SKM-1 (cell line): ENCODE results near the gene UGT1A3.
"Not testable (repeated sequence)": the region's sequence is repeated elsewhere in the genome, so short reads cannot be mapped to it uniquely, and the experiment has no call there.

Experiments
- DNase-seq: peaks from one replicate; lab custom pipeline; 2025; ENCODE audit not compliant: unreplicated experiment; lab: John Stamatoyannopoulos, UW

UGT1A3 gene

GRCh38 chr2:233728723-233729301 is at the start of gene UGT1A3:
Gene UGT1A3, plus strand, starts transcription at chr2:233729042. Its CDS starts 85 bp downstream, at chr2:233729127.
- DNase-seq, result no peak

GRCh38 chr2:233679196-233679595 is 49.6 kb upstream of the UGT1A3 start:
- no peak for DNase-seq

- DNase-seq, result no peak
These were observed 48.3 kb upstream of the UGT1A3 start for GRCh38 chr2:233680361-233681045.

DNA sequence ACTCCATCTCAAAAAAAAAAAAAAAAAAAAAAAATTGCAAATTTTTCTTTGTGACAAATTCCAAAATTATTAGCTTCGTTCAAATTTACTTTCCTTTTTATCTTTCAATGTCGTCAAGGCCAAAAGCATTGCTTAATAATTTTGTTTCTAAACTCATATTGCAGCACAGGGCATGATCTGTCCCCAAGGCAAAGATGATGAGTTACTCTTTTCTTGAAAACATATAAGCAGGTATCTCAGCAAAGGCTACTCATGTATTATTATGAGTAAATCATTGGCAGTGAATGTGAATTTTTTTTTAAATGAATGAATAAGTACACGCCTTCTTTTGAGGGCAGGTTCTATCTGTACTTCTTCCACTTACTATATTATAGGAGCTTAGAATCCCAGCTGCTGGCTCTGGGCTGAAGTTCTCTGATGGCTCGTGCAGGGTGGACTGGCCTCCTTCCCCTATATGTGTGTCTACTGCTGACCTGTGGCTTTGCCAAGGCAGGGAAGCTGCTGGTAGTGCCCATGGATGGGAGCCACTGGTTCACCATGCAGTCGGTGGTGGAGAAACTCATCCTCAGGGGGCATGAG is 47.2 kb upstream of the UGT1A3 start, which contains the start of gene UGT1A7:
Gene UGT1A7, plus strand, starts transcription at position 381 of the 579 bp plus-strand sequence. Its CDS starts 37 bp downstream, at position 418.
- DNase-seq, result no peak

DNA sequence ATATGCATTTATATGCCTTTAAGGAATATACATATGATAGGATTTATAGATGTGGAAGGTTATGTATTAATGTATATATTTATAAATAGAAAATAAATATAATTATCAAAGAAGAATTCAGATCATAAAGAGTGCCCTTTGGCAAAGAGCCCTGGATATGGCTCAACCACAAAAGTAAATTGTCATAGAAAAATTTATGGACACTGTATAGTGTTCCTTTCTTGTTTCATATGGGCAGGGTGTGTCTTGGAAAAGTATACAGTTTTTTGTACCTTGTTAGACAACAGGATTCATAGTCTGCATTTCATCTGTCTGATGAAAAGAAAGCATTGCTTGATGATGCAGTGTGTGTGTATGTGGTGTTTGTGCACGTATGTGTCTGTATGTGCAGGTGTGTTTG is 44.2 kb upstream of the UGT1A3 start:
- no peak for DNase-seq

GRCh38 chr2:233686928-233687327 is 41.9 kb upstream of the UGT1A3 start:
- no peak for DNase-seq

DNA sequence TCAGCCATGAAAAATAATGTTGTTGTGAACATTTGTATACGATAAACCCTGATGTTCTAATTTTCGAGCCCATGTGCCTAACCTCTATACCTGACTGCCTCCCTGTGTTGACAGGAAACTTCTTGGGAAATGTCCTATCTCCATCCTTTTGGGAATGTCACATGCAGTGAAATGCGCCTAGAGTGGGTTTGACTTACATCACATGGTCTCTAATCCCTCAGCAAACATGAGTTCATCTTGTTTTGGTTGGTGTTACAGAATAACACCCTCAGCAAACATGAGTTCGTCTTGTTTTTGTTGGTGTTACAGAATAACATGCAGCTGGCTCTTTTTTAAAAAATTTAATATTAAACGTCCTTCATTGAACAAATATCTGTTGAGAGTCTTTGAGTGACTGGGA is 40.5 kb upstream of the UGT1A3 start:
- no peak for DNase-seq

GRCh38 chr2:233689031-233689430 is 39.8 kb upstream of the UGT1A3 start:
- no peak for DNase-seq

DNA sequence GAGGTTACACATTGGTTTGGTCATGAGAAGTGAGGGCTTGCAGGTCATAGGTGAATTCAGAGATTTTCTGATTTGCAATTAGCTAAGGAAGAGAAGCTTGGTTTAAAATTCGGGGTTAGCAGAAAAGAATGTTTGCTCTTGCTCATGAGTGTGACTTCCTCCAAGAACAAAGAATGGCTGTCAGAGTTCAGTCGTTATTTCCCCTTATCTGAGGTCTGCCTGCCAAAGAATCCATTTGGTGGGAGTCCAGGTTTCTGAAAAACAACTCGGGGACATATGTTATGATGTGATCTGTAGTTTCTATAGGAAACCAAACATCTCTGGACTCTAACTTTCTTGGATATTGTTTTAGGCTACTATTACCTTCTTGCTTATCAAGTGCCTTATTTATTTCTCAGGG is 39.3 kb upstream of the UGT1A3 start:
- no peak for DNase-seq

DNA sequence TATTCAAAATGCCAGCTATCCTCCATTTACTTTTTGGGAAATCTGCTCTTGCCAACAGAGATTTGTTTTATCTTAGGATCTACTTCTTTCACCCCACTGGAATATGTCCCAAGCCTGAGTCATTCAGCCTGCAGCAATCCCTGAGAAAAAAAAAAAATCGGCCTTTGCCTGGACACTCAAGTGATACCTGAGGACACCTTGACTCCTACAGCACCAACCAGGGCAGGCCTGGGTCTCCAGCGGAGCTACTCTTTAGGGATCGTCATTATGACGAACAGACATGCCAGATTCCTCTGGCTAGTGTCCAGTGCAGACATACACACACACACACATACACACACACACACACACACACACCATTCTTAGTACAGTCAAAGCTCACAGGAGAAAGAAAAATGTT is 38.4 kb upstream of the UGT1A3 start:
- DNase-seq, result no peak

DNA sequence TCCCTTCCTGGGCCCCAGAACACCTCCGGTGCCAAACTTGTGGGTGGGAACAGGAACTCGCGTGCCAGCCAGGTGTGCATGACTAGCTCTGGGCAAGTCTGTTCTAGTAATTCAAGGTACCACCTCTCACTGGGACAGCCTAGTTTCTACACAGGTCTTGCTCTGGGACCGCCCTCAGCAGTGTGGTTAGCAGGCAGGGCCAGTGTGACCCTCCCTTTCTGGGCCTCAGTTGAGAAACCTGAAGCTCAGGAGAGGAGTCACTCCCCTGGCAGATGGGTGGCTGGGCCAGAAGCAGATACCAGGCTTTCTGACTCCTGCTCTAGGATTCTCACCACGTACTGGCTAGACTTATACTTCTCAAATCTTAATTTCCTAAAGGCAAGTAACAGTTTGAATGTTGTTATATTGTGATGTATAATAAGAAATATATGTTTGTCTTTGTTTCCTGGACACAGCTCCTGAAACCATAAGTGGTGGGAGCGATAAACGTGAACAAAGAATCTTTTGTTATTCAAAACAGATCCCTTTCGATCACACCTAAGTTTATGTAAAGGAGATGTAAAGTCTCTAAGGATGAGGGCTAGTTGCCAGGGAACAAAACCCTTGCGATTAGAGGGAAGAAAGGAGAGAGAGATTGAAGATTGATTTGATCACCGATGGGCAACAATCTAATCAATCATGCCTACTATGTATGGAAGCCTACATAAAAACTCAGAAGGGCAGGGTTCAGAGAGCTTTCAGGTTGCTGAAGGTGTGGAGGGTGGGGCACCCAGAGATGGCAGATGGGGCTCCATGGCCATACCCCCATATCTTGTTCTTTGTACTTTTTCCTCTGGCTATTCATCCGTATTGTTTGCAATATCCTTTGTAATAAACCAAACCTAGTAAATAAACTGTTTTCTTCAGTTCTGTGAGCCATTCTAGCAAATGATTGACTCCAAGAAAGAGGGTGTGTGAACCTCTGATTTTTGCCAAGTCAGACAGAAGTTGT is 37.1 kb upstream of the UGT1A3 start:
- DNase-seq, result no peak

DNA sequence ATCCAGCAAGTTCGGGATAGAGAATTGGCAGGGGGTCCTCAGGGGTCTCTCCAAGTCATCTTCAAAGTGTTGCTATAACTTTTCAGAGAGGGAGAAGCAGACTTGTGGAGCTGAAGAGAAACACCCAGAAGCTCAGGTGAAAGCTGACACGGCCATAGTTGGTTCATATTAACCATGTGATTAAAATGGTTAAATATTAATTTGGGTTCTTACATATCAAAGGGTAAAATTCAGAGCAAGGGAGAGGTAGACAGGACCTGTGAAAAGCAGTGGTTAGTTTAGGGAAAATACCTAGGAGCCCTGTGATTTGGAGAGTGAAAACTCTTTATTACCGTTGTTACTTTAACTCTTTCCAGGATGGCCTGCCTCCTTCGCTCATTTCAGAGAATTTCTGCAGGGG is 36.2 kb upstream of the UGT1A3 start, which contains the start of gene UGT1A6:
Gene UGT1A6, plus strand, starts transcription at position 243 of the 400 bp plus-strand sequence. Its CDS starts 115 bp downstream, at position 358.
- DNase-seq, result no peak

GRCh38 chr2:233693963-233694362 is 34.9 kb upstream of the UGT1A3 start:
- DNase-seq, result no peak

- no peak for DNase-seq
These were observed 30.1 kb upstream of the UGT1A3 start for GRCh38 chr2:233698740-233699139.

DNA sequence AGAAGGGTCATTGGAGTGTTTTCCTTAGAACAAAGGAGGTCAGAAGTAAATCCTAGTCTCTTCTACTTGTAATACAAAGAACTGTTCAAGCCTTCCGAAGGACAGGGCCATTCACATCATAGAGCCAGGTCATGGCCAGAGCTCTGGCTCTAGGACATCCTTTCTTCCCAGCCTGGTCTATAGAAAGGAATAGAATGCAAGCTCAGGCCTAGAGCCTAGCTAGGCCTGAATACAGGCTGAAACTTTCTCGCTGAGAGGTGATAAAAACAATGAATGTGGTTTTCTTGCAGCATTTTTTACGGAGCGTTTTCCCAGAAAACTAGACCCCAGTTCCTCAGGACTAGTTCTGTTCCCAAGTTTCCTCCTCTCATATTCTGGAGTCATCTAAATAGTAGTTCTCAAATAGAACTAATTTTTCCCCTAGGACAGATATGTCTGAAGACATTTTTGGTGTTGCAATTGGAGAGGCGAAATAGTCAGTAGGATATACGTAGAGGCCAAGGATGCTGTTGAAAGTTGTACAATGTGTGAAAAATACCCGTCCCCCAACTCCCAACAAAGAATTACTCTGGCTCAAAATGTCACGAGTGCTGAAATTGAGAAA is 29.3 kb upstream of the UGT1A3 start:
- no peak for DNase-seq

- no peak for DNase-seq
These were observed 28.7 kb upstream of the UGT1A3 start for GRCh38 chr2:233700028-233700635.

- DNase-seq, result not testable (repeated sequence)
These were observed 28.0 kb upstream of the UGT1A3 start for GRCh38 chr2:233700842-233701241.

DNA sequence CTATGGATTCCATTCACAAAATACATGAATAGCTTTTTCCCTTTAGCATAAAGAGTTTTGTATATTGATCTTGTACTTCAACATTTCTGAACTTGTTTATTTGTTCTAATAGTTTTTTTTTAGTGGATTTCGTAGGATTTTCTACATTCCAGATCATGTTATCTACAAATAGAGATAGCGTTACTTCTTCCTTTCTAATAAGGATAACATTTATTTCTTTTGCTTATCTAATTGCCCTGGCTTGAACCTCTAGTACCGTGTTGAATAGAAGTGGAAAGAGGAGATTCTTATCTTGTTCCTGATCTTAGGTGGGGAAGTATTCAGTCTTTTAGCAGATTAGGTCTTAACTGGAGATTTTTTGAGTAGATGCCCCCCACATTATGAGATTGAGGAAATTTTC is 26.6 kb upstream of the UGT1A3 start:
- DNase-seq, result no peak

- DNase-seq, result no peak
These were observed 22.8 kb upstream of the UGT1A3 start for GRCh38 chr2:233705911-233706506.

DNA sequence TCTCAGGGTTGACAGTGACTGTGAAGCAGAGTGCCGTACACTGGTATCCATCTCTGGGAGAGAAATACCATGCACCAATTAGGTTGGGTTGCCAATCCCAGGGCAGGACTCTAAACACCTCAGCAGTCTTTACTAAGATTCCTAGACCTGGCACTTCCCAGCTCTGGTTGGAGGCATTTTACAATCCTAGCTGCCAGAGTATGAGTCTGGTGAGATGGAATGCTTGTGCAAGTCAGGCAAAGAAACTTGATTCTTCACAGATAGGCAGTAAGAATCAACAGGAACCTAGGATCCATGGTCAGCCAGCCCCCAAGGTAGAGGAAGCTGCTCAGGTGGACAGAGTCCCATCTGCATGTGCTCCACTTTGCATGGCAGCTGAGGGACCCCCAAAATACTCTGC is 22.1 kb upstream of the UGT1A3 start:
- no peak for DNase-seq
